ENCODE data around the gene RFK. TPM values are rescaled to one million over a fixed set of nuclear protein-coding genes. Genes with fewer than 3 reads are reported as not detected.
"Not testable (repeated sequence)": the region's sequence is repeated elsewhere in the genome, so short reads cannot be mapped to it uniquely, and the experiment has no call there.

Gene RFK
- total and polyA plus RNA-seq, 2 donors, result 14.8 to 25.0 TPM

DNA sequence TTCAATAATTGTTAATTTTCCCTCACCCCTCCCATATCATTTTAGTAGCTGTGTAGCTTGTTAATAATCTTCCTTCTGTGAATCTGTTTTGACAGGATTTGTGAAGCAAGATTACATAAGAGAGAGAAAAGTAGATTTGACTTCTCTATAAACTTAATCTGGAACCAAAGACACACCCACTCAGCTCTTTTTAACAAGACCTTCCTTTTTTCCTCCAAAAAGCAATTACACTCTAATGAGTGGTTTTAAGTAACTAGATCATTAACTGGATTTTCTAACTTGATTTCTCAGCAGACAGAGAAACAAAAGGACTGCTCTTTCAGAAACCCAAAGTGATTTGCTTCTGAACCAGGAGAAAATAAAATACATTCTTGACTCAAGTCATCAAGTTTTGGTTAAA, 21.9 kb downstream of the RFK start:
- no peak overlapping the region for H3K27ac ChIP-seq (ENCODE audit: low read depth)
- H3K4me1 ChIP-seq (ENCODE audit: insufficient read depth), result no peaks in the 10 kb centered on the region
- DNase-seq (ENCODE audit: extremely low spot score), result no peak
- no peaks in the 10 kb centered on the region for H3K36me3 ChIP-seq (ENCODE audit: insufficient read depth)
- no peak overlapping the region for H3K4me3 ChIP-seq (ENCODE audit: low read depth, low read length)

DNA sequence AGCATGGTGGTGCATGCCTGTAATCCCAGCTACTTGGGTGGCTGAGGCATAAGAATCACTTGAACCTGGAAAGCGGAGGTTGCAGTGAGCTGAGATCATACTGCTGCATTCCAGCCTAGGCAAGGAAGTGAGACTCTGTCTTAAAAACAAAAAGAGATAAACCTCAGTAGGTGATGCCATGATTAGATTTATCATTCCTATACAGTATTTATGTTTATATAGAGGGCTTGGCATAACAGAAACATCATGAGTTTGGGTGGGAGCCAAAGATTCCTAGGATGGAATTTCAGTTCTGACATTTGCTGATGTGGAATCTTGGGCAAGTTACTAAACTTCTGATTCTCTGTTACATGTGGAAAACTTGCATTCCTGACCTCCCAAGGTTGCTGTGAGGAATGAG, 22.3 kb downstream of the RFK start:
- Histone ChIP-seq H3K27ac (ENCODE audit: low read depth) (no peak overlapping the region), H3K4me3 (ENCODE audit: low read depth, low read length) (no peak overlapping the region), H3K36me3 (ENCODE audit: insufficient read depth) (no peaks in the 10 kb centered on the region), H3K4me1 (ENCODE audit: insufficient read depth) (no peaks in the 10 kb centered on the region)
- WGBS, result 58% methylated on average over 1 of the region's 1 CpG
- no peak for DNase-seq (ENCODE audit: extremely low spot score)

DNA sequence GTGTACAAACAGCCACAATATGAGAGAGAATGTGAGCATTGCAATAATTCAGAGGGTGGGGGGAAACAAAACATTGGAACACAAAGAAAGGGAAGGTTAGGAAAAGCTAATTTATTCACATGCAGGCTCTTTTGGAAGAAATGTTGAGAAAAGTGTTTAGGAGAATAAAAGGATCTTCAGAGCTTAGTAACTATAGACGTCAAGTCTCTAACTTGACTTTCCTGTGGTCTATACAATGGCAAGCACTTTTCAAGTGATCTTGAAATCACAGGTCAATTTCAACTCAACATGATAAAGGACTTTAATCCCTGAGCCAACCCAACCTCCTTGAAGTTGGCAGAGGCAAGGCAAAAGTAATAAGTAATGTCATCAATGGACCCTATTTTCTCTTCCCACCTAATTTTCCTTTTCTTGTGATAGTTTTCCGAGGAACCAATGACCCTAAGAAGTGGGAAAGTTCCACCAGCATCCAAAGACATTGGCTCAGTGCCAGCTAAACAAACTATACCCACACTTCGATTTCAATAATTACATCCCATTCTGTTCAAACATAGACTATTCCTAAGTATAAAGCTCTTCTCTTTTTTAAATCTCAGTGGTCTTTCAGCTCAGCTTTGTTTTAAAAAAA, 23.7 kb downstream of the RFK start:
- H3K27ac ChIP-seq (ENCODE audit: low read depth), result no peak overlapping the region
- 89% methylated on average over 3 of the region's 3 CpGs for WGBS
- no peaks in the 10 kb centered on the region for H3K4me1 ChIP-seq (ENCODE audit: insufficient read depth)
- H3K36me3 ChIP-seq (ENCODE audit: insufficient read depth), result no peaks in the 10 kb centered on the region
- DNase-seq (ENCODE audit: extremely low spot score), result no peak
- no peak overlapping the region for H3K4me3 ChIP-seq (ENCODE audit: low read depth, low read length)

DNA sequence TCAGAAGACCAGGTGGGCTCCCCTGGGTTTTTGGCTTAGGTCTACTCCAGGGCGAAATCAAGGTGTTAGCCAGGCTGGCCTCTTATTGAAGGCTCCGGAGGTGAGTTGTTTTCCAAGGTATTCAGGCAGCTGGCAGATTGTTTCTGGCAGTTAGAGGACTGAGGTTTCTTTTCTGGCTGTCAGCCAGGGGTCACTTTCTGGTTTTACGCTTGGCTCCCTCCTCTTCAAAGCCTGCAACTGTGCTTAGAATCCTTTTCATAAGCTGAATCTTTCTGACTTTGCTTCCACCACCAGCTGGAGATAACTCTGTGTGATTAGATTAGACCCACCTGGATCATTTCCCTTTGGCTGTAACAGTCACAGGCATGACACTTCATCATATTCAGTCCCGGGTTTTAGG, 24.6 kb downstream of the RFK start:
- Histone ChIP-seq H3K4me1 (ENCODE audit: insufficient read depth) (no peaks in the 10 kb centered on the region), H3K27ac (ENCODE audit: low read depth) (no peak overlapping the region), H3K4me3 (ENCODE audit: low read depth, low read length) (no peak overlapping the region), H3K36me3 (ENCODE audit: insufficient read depth) (no peaks in the 10 kb centered on the region)
- 38% methylated on average over 4 of the region's 4 CpGs for WGBS
- peak; percentile 6 for DNase-seq (ENCODE audit: extremely low spot score)

DNA sequence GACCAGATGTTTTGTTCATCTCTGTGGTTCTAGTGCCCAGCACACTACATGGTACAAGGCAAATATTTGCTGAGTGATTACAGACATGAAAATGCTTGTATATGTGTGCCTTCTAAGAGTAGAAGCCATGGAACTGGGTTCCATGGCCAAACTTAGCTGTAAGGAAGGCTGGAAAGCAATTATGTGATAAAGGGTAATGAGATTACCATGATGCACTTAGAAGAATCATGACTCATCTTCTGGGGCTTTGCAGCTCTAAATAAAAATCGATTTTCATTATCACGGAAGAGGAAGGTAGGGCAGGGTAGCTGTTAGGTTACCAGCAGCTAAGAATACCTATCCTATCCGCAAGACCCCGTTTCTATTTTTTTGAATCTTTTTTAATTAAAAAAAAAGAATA, 28.0 kb downstream of the RFK start:
- no peaks in the 10 kb centered on the region for H3K4me1 ChIP-seq (ENCODE audit: insufficient read depth)
- no peaks in the 10 kb centered on the region for H3K36me3 ChIP-seq (ENCODE audit: insufficient read depth)
- H3K4me3 ChIP-seq (ENCODE audit: low read depth, low read length), result no peak overlapping the region
- WGBS, result 79% methylated on average over 4 of the region's 4 CpGs
- no peak for DNase-seq (ENCODE audit: extremely low spot score)
- H3K27ac ChIP-seq (ENCODE audit: low read depth), result no peak overlapping the region

DNA sequence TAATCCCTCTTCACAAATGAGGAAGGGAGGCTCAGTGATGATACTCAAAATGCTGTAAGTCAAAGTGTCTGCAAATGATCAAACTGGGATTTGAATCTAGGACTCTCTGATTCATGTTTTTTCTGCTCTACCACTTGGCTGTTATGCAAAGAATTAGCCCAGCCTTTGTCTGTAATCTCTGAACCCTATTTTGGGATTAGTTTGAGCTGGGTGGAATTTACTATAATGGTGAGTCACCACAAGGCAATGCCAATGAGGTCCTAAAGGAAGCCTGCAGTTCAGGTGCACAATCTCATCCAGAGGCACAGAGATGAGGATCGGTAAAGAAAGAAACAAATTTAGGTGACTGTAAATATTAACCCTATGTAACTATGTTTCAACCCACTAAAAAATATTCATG, 29.2 kb downstream of the RFK start:
- Histone ChIP-seq H3K27ac (ENCODE audit: low read depth) (no peak overlapping the region), H3K36me3 (ENCODE audit: insufficient read depth) (no peaks in the 10 kb centered on the region), H3K4me1 (ENCODE audit: insufficient read depth) (no peaks in the 10 kb centered on the region), H3K4me3 (ENCODE audit: low read depth, low read length) (no peak overlapping the region)
- DNase-seq (ENCODE audit: extremely low spot score), result no peak
- 23% methylated on average over 1 of the region's 1 CpG for WGBS

DNA sequence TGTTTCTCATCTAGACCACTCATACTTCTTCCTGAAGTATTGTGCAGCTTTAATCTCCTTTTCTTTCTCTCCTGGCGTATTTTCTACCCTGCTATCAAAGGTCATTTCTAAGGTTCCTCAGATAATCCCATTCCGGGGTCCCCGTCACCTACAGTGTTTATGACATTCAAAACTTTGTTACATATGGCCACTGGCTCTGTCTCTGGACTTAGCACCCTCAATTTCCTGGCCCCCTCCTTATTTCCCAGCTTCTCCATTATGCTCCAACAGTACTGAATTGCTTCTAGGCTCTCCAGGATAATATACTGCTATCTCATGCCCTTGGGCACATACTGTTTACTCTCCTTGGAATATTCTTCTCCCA, 31.2 kb downstream of the RFK start:
- WGBS, result 80% methylated on average over 3 of the region's 3 CpGs
- H3K27ac ChIP-seq (ENCODE audit: low read depth), result no peak overlapping the region
- H3K4me1 ChIP-seq (ENCODE audit: insufficient read depth), result no peaks in the 10 kb centered on the region
- no peaks in the 10 kb centered on the region for H3K36me3 ChIP-seq (ENCODE audit: insufficient read depth)
- DNase-seq (ENCODE audit: extremely low spot score), result no peak
- H3K4me3 ChIP-seq (ENCODE audit: low read depth, low read length), result no peak overlapping the region

DNA sequence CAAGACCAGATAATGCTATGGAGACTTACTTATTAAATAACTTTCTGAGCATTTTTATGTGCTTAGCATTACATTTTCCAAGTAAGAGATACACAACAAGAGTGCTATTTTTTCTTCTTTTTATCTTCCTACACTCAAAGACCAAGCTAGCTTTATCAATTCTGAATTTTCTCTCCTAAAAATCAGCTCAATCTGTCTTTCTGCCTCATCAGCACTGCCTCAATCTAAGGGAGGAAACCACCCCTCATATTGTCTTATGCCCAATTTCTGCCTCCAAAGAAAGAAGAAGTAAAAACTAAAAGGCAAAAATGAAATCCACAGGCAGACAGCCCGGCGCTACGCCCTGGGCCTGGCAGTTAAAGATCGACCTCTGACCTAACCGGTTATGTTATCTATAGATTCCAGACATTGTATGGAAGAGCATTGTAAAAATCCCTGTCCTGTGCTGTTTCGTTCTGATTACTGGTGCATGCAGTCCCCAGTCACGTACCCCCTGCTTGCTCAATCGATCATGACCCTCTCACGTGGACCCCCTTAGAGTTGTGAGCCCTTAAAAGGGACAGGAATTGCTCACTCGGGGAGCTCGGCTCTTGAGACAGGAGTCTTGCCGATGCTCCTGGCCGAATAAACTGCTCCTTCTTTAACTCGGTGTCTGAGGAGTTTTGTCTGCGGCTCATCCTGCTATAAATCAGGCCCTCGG, 31.7 kb downstream of the RFK start:
- not testable (repeated sequence) for H3K27ac ChIP-seq (ENCODE audit: low read depth); DNase-seq (ENCODE audit: extremely low spot score); H3K36me3 ChIP-seq (ENCODE audit: insufficient read depth); H3K4me1 ChIP-seq (ENCODE audit: insufficient read depth); H3K4me3 ChIP-seq (ENCODE audit: low read depth, low read length)
- 66% methylated on average over 16 of the region's 16 CpGs for whole genome bisulfite sequencing

DNA sequence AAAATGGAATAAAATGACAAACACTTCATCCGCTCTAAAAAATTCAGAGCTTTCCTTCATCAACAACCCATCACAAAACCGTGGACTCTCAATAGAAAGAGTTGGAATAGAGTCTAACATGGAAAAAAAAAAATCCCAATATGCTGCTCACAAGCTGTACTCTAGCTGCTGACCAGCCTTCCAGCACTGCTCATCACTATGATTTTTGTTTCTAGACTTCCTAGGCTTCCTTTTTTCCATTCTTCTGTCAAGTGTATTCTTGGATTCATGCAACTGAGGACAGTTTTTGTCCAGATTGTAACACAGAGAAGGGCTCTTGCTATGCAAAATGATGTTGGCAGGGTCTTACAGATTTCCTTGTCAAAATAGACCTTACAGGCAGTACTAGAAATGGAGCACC, 34.5 kb downstream of the RFK start:
- no peaks in the 10 kb centered on the region for H3K36me3 ChIP-seq (ENCODE audit: insufficient read depth)
- no peak for DNase-seq (ENCODE audit: extremely low spot score)
- H3K4me3 ChIP-seq (ENCODE audit: low read depth, low read length), result no peak overlapping the region
- no peak overlapping the region for H3K27ac ChIP-seq (ENCODE audit: low read depth)
- 86% methylated on average over 2 of the region's 2 CpGs for WGBS
- H3K4me1 ChIP-seq (ENCODE audit: insufficient read depth), result no peaks in the 10 kb centered on the region

DNA sequence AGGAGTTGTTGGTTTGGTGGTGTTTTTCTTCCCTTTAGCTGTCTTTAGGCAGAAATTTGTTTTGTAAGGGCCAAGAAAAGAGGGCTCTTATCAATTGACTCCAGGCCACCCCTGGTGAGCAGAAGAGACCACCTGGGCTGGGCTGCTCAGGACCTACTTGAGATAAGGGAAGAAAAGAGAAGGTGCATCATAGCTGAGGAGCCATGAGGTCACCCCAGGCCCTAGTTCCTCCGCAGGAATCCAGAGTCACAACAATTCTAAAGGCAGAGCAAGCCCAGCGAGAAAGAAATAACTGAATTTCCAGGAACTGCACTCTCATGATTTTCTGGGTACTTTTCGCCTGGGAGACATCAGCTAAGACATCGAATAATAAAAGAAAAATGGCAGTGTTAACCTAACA, 34.9 kb downstream of the RFK start:
- Histone ChIP-seq H3K4me1 (ENCODE audit: insufficient read depth) (no peaks in the 10 kb centered on the region), H3K4me3 (ENCODE audit: low read depth, low read length) (no peak overlapping the region), H3K27ac (ENCODE audit: low read depth) (no peak overlapping the region), H3K36me3 (ENCODE audit: insufficient read depth) (no peaks in the 10 kb centered on the region)
- DNase-seq (ENCODE audit: extremely low spot score), result no peak
- 89% methylated on average over 4 of the region's 4 CpGs for WGBS

DNA sequence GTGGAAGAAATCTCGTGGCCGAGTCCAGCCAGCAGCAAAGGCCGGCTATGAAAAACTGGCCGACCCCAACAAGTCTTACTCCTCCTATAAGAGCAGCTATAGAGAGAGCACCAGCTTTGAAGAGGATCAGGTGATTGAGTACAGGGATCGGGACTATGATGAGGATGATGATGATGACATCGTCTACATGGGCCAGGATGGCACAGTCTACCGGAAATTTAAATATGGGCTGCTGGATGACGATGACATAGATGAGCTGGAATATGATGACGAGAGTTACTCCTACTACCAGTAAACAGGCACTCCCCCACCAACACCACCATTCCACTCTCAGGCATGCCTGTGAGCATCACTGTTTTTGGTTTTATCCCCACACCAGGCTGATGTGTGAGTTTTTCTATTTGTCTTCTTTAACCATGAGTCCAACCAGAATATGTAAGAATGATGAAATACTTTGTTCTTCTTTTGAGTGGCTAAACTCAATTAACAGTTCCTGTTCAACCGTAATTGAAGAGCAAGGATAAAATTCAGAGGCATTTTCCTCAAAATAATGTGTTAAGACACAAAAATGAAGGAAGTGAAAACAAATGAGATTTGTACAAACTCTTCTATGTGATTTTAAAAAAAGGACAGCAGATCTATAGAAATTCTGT, 35.5 kb downstream of the RFK start:
- Histone ChIP-seq H3K36me3 (ENCODE audit: insufficient read depth) (no peaks in the 10 kb centered on the region), H3K4me3 (ENCODE audit: low read depth, low read length) (no peak overlapping the region), H3K27ac (ENCODE audit: low read depth) (no peak overlapping the region), H3K4me1 (ENCODE audit: insufficient read depth) (no peaks in the 10 kb centered on the region)
- WGBS, result 96% methylated on average over 10 of the region's 10 CpGs
- no peak for DNase-seq (ENCODE audit: extremely low spot score)

DNA sequence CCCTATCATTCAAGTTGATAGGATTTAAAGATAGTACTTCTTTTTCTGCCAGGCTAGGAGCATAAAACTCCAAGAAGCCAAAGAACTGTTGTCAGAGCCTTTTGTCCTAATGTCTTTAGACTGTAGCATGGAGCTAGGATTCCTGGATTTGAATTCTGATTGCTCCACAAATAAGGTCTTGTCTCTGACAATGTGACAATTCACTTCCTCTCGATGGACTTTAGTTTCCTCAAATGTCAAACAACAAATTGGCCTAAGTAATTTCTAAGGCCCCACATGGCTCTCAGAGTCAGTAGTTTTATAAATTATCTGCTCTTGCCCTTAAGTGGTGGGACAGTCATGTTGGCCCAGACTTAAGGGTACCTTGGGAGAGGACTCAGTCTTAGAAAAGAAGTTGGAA, 36.7 kb downstream of the RFK start:
- Histone ChIP-seq H3K4me1 (ENCODE audit: insufficient read depth) (no peaks in the 10 kb centered on the region), H3K27ac (ENCODE audit: low read depth) (no peak overlapping the region), H3K36me3 (ENCODE audit: insufficient read depth) (no peaks in the 10 kb centered on the region), H3K4me3 (ENCODE audit: low read depth, low read length) (no peak overlapping the region)
- DNase-seq (ENCODE audit: extremely low spot score), result no peak
- 83% methylated on average over 1 of the region's 1 CpG for WGBS

DNA sequence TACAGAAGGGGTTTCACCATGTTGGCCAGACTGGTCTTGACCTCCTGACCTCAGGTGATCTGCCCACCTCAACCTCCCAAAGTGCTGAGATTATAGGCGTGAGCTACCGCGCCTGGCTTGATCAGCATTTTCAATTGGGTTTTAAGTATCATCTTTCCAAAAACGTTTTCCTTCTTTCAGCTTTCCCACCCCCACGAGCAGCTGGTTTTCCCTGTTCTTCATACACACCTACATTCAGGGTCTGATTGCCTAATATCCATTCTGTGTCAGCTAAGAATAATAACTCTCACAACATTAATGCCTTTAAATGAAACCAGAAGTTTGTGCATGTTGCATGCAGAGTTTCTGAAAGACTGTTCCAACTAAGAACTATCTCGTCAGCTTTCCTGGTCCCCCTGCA, 38.3 kb downstream of the RFK start:
- no peak for DNase-seq (ENCODE audit: extremely low spot score)
- Histone ChIP-seq H3K4me1 (ENCODE audit: insufficient read depth) (no peaks in the 10 kb centered on the region), H3K36me3 (ENCODE audit: insufficient read depth) (no peaks in the 10 kb centered on the region), H3K27ac (ENCODE audit: low read depth) (no peak overlapping the region), H3K4me3 (ENCODE audit: low read depth, low read length) (no peak overlapping the region)
- 82% methylated on average over 6 of the region's 6 CpGs for WGBS

DNA sequence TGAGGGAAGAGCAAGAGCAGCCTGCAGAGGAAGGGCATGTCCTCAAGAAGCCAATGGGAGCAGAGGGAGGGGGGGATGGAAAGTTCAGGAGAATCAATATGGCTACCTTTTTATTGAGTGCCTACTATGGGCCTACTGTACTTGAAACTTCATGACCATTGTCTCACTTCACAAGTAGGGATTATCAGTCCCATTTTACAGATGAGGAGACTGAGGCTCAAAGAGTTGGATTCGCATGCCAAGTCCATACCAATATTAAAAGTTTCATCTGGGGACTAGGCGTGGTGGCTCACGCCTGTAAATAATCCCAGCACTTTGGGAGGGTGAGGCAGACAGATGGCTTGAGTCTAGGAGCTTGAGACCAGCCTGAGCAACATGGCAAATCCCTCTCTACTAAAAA, 40.0 kb downstream of the RFK start:
- DNase-seq (ENCODE audit: extremely low spot score), result no peak
- H3K27ac ChIP-seq (ENCODE audit: low read depth), result no peak overlapping the region
- no peaks in the 10 kb centered on the region for H3K4me1 ChIP-seq (ENCODE audit: insufficient read depth)
- no peaks in the 10 kb centered on the region for H3K36me3 ChIP-seq (ENCODE audit: insufficient read depth)
- no peak overlapping the region for H3K4me3 ChIP-seq (ENCODE audit: low read depth, low read length)
- 97% methylated on average over 3 of the region's 3 CpGs for WGBS
